ENCODE results near the gene GPR158.

GPR158 gene, protein sequence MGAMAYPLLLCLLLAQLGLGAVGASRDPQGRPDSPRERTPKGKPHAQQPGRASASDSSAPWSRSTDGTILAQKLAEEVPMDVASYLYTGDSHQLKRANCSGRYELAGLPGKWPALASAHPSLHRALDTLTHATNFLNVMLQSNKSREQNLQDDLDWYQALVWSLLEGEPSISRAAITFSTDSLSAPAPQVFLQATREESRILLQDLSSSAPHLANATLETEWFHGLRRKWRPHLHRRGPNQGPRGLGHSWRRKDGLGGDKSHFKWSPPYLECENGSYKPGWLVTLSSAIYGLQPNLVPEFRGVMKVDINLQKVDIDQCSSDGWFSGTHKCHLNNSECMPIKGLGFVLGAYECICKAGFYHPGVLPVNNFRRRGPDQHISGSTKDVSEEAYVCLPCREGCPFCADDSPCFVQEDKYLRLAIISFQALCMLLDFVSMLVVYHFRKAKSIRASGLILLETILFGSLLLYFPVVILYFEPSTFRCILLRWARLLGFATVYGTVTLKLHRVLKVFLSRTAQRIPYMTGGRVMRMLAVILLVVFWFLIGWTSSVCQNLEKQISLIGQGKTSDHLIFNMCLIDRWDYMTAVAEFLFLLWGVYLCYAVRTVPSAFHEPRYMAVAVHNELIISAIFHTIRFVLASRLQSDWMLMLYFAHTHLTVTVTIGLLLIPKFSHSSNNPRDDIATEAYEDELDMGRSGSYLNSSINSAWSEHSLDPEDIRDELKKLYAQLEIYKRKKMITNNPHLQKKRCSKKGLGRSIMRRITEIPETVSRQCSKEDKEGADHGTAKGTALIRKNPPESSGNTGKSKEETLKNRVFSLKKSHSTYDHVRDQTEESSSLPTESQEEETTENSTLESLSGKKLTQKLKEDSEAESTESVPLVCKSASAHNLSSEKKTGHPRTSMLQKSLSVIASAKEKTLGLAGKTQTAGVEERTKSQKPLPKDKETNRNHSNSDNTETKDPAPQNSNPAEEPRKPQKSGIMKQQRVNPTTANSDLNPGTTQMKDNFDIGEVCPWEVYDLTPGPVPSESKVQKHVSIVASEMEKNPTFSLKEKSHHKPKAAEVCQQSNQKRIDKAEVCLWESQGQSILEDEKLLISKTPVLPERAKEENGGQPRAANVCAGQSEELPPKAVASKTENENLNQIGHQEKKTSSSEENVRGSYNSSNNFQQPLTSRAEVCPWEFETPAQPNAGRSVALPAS (N-terminal part only)
- long read RNA-seq = 0 reads

DNA sequence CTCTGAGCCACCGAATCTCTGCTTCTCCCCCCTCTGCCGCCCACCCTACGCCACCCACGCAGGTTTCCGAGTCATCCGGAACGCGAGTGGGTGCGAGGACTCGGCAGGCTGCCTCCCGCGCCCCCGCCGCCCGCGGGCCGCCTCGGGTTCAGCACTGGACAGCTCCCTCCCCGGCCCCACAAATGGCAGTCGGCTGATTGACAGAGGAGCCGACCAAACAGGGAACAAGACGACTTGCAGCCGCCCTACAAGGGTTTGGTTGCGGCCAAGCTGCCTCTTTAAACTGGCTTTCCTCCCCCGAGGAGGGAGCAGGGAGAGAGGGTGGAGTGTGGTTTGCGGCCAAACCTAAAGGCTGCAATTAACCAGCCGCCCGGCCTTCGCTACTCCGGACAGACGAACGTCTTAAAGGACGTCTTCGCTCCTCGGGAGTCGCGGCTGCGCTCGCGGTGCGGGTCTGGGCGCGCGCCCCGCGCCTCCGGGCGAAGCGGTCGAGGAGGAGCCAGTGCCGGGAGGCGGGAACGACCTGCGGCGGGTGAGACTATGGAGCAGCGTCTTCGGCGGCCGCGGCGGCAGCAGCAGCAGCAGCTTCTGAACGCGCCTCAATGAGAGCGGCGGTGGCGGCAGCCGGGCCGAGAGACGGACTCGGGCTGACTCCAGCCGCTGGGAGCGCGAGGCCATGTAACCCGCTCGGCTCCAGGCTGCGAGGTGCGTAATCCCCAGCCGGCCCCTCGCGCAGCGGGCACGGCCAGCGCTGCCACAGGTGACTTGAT lies at the start of gene GPR158:
TSS of gene GPR158 (plus strand) at position 541 of the 770 bp plus-strand sequence. CDS start 420 bp downstream, outside the sequence.
- H3K27ac ChIP-seq (replicated peaks) = no peak within 1 kb of the TSS

DNA sequence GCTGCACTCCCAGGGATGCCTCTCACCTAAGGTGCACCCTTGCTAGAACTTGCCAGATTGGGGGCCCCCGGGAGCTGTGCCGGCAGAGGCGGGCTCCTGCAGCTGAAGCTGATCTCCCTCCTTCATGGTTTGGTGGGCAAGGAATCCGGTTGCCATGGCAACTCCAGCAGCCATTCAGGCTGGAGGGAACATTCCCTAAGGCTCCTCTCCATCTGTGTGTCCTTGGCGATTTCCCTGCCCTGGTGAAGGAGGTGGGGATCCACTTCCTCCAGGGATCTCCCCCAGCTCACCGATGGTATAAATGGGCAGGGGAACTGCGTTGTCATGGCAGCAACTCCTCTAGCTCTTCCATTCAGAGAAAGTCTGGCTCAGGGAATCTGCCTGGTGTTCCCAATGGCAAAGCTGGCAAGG lies 49.6 kb upstream of the GPR158 start:
- Histone ChIP-seq H3K27me3 (ENCODE audit: insufficient read depth, poor library complexity, severe bottlenecking) (no peaks in the 10 kb centered on the region), H3K27ac (replicated peaks) (no peak overlapping the region), H3K4me3 (replicated peaks; ENCODE audit: insufficient read depth, low read length) (no peak overlapping the region)
- no peak for DNase-seq (ENCODE audit: low read depth in 1 of 2, low spot score in 1 of 2)
- TF ChIP-seq POLR2AphosphoS5 (IDR thresholded peaks at IDR 0.05; ENCODE audit: low read depth) (no peak), SPI1 (IDR thresholded peaks at IDR 0.05; ENCODE audit: borderline replicate concordance, low read depth) (no peak), GABPA (IDR thresholded peaks at IDR 0.05; ENCODE audit: low read depth) (no peak)
- TF ChIP-seq, protein P1, sequence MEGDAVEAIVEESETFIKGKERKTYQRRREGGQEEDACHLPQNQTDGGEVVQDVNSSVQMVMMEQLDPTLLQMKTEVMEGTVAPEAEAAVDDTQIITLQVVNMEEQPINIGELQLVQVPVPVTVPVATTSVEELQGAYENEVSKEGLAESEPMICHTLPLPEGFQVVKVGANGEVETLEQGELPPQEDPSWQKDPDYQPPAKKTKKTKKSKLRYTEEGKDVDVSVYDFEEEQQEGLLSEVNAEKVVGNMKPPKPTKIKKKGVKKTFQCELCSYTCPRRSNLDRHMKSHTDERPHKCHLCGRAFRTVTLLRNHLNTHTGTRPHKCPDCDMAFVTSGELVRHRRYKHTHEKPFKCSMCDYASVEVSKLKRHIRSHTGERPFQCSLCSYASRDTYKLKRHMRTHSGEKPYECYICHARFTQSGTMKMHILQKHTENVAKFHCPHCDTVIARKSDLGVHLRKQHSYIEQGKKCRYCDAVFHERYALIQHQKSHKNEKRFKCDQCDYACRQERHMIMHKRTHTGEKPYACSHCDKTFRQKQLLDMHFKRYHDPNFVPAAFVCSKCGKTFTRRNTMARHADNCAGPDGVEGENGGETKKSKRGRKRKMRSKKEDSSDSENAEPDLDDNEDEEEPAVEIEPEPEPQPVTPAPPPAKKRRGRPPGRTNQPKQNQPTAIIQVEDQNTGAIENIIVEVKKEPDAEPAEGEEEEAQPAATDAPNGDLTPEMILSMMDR (IDR thresholded peaks at IDR 0.05; ENCODE audit: insufficient read depth, low read length) = no peak
- TF ChIP-seq, protein P2, sequence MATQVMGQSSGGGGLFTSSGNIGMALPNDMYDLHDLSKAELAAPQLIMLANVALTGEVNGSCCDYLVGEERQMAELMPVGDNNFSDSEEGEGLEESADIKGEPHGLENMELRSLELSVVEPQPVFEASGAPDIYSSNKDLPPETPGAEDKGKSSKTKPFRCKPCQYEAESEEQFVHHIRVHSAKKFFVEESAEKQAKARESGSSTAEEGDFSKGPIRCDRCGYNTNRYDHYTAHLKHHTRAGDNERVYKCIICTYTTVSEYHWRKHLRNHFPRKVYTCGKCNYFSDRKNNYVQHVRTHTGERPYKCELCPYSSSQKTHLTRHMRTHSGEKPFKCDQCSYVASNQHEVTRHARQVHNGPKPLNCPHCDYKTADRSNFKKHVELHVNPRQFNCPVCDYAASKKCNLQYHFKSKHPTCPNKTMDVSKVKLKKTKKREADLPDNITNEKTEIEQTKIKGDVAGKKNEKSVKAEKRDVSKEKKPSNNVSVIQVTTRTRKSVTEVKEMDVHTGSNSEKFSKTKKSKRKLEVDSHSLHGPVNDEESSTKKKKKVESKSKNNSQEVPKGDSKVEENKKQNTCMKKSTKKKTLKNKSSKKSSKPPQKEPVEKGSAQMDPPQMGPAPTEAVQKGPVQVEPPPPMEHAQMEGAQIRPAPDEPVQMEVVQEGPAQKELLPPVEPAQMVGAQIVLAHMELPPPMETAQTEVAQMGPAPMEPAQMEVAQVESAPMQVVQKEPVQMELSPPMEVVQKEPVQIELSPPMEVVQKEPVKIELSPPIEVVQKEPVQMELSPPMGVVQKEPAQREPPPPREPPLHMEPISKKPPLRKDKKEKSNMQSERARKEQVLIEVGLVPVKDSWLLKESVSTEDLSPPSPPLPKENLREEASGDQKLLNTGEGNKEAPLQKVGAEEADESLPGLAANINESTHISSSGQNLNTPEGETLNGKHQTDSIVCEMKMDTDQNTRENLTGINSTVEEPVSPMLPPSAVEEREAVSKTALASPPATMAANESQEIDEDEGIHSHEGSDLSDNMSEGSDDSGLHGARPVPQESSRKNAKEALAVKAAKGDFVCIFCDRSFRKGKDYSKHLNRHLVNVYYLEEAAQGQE (IDR thresholded peaks at IDR 0.05; ENCODE audit: insufficient replicate concordance, low read depth) = no peak

More for the DNA sequence above, at the start of gene GPR158:
- Histone ChIP-seq H3K27me3 (ENCODE audit: insufficient read depth, poor library complexity, severe bottlenecking) (peaks cover 16% of the 10 kb centered on the region), H3K4me3 (replicated peaks; ENCODE audit: insufficient read depth, low read length) (peak within 1 kb of the TSS; percentile 2; the same call in 1 of the 2 replicates)
- TF ChIP-seq, protein P2 (IDR thresholded peaks at IDR 0.05; ENCODE audit: insufficient replicate concordance, low read depth) = peak; percentile 100
- TF ChIP-seq, protein P1 (IDR thresholded peaks at IDR 0.05; ENCODE audit: insufficient read depth, low read length) = no peak
- peak; percentile 30 to 79 for DNase-seq (ENCODE audit: low read depth in 1 of 2, low spot score in 1 of 2)

DNA sequence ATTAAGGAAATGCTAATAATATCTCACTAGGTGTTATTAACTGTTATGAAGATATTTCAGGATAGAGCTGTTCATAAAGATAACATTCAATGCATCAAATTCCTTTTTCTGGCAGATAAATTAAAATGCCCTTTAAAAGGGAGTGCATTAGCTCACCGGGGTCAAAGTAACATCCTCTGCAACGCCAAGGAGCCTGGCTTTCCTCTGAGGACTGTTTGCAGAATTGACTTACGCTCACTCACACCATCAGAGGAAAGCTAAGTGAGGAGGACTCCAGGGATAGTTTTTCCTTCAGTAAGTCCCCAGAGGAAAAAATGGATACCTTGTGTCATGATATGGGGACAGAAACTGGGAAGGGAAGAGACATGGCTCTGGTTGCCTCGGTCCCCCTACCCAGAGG lies 45.2 kb upstream of the GPR158 start:
- DNase-seq (ENCODE audit: low read depth in 1 of 2, low spot score in 1 of 2) = no peak
- H3K27me3 ChIP-seq (ENCODE audit: insufficient read depth, poor library complexity, severe bottlenecking) = no peaks in the 10 kb centered on the region
- TF ChIP-seq SPI1 (IDR thresholded peaks at IDR 0.05; ENCODE audit: borderline replicate concordance, low read depth) (no peak), POLR2AphosphoS5 (IDR thresholded peaks at IDR 0.05; ENCODE audit: low read depth) (no peak), GABPA (IDR thresholded peaks at IDR 0.05; ENCODE audit: low read depth) (no peak)
- TF ChIP-seq, protein P1 (IDR thresholded peaks at IDR 0.05; ENCODE audit: insufficient read depth, low read length) = no peak
- TF ChIP-seq, protein P2 (IDR thresholded peaks at IDR 0.05; ENCODE audit: insufficient replicate concordance, low read depth) = no peak
- H3K4me3 ChIP-seq (replicated peaks; ENCODE audit: insufficient read depth, low read length) = no peak overlapping the region
- no peak overlapping the region for H3K27ac ChIP-seq (replicated peaks)

Data from HL-60 (cell line).